ENCODE data around the gene SYNJ2. TPM values are rescaled to one million over a fixed set of nuclear protein-coding genes. Genes with fewer than 3 reads are reported as not detected.

SYNJ2 gene
- total and polyA plus RNA-seq, 2 of the 4 experiments (the other 2 are of a cell fraction) = 40.8 to 45.2 TPM

GRCh38 chr6:158048589-158048988, 66.9 kb downstream of the SYNJ2 start (continued):
- TF ChIP-seq, protein P1, sequence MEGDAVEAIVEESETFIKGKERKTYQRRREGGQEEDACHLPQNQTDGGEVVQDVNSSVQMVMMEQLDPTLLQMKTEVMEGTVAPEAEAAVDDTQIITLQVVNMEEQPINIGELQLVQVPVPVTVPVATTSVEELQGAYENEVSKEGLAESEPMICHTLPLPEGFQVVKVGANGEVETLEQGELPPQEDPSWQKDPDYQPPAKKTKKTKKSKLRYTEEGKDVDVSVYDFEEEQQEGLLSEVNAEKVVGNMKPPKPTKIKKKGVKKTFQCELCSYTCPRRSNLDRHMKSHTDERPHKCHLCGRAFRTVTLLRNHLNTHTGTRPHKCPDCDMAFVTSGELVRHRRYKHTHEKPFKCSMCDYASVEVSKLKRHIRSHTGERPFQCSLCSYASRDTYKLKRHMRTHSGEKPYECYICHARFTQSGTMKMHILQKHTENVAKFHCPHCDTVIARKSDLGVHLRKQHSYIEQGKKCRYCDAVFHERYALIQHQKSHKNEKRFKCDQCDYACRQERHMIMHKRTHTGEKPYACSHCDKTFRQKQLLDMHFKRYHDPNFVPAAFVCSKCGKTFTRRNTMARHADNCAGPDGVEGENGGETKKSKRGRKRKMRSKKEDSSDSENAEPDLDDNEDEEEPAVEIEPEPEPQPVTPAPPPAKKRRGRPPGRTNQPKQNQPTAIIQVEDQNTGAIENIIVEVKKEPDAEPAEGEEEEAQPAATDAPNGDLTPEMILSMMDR (conservative IDR thresholded peaks at IDR 0.05; ENCODE audit: low read depth, low read length) = no peak
- TF ChIP-seq BHLHE40 (IDR thresholded peaks at IDR 0.05; ENCODE audit: low read depth, low read length) (no peak), MAFK (IDR thresholded peaks at IDR 0.05; ENCODE audit: low read depth, low read length) (no peak), POLR2A (IDR thresholded peaks at IDR 0.05; ENCODE audit: low read depth, low read length) (no peak), NFE2L2 (IDR thresholded peaks at IDR 0.05; ENCODE audit: low read depth, low read length) (no peak)
